GM21367 (cell line): ENCODE data around the gene LPAR2.
A peak's percentile ranks its signal among the peaks of the same experiment; 100 is the strongest.

Experiments used
- ATAC-seq: cut with Tn5 transposase; IDR thresholded peaks from one replicate; pipeline ENCODE4 v1.9.1; 2021; ENCODE audit not compliant: unreplicated experiment

LPAR2 gene

GRCh38 chr19:19654441-19654840, 26.4 kb upstream of the LPAR2 start:
- no peak for ATAC-seq

GRCh38 chr19:19653597-19654147, 25.7 kb upstream of the LPAR2 start:
- no peak for ATAC-seq

GRCh38 chr19:19652482-19653295, 24.7 kb upstream of the LPAR2 start:
- ATAC-seq = no peak

- ATAC-seq = no peak
These were observed 23.1 kb upstream of the LPAR2 start for GRCh38 chr19:19651076-19651475.

GRCh38 chr19:19650331-19650730, 22.3 kb upstream of the LPAR2 start:
- ATAC-seq = no peak

GRCh38 chr19:19649580-19649995, 21.6 kb upstream of the LPAR2 start:
- no peak for ATAC-seq

- ATAC-seq = no peak
These were observed 21.1 kb upstream of the LPAR2 start for GRCh38 chr19:19649155-19649554.

GRCh38 chr19:19647037-19647835, 19.2 kb upstream of the LPAR2 start:
- no peak for ATAC-seq

- no peak for ATAC-seq
These were observed 17.3 kb upstream of the LPAR2 start for GRCh38 chr19:19645233-19645870.

GRCh38 chr19:19644054-19644388, 16.0 kb upstream of the LPAR2 start:
- ATAC-seq = no peak

- peak; percentile 58 for ATAC-seq
These were observed 15.4 kb upstream of the LPAR2 start, which contains the start of gene GMIP for GRCh38 chr19:19643158-19644053. TSS of gene GMIP (minus strand) at chr19:19643657. CDS start at chr19:19643529, 128 bp downstream.

- ATAC-seq = no peak
These were observed 14.6 kb upstream of the LPAR2 start for GRCh38 chr19:19642506-19643157.

GRCh38 chr19:19637523-19638251, 9.7 kb upstream of the LPAR2 start:
- ATAC-seq = no peak

- no peak for ATAC-seq
These were observed 9.1 kb upstream of the LPAR2 start for GRCh38 chr19:19637186-19637522.

- no peak for ATAC-seq
These were observed 8.7 kb upstream of the LPAR2 start for GRCh38 chr19:19636573-19637185.

GRCh38 chr19:19635313-19635702, 7.3 kb upstream of the LPAR2 start:
- no peak for ATAC-seq

GRCh38 chr19:19634516-19635312, 6.7 kb upstream of the LPAR2 start:
- no peak for ATAC-seq
